PC-3 (cell line): ENCODE data around the gene EHD4.

ENCODE experiments used
- EZH2 ChIP-seq: fragments of 300-600 bp; sonication (generic); IDR thresholded peaks from one replicate; pipeline ENCODE4 v1.6.1; 2017; ENCODE audit warnings: antibody characterized with exemption, mild to moderate bottlenecking, low read length; ENCODE audit not compliant: unreplicated experiment
- EZH2phosphoT487 ChIP-seq: fragments of 300-600 bp; sonication (generic); IDR thresholded peaks from 2 replicates; pipeline ENCODE4 v1.6.1; 2018; ENCODE audit warnings: mild to moderate bottlenecking, antibody characterized with exemption, low read length, borderline replicate concordance
- TF ChIP-seq, protein P1 (sequence below): fragments of 300-600 bp; sonication (generic); conservative IDR thresholded peaks from 2 replicates; pipeline ENCODE4 v1.5.1; 2017; ENCODE audit warnings: antibody characterized with exemption, low read depth, mild to moderate bottlenecking, low read length

- TF ChIP-seq, protein P1, sequence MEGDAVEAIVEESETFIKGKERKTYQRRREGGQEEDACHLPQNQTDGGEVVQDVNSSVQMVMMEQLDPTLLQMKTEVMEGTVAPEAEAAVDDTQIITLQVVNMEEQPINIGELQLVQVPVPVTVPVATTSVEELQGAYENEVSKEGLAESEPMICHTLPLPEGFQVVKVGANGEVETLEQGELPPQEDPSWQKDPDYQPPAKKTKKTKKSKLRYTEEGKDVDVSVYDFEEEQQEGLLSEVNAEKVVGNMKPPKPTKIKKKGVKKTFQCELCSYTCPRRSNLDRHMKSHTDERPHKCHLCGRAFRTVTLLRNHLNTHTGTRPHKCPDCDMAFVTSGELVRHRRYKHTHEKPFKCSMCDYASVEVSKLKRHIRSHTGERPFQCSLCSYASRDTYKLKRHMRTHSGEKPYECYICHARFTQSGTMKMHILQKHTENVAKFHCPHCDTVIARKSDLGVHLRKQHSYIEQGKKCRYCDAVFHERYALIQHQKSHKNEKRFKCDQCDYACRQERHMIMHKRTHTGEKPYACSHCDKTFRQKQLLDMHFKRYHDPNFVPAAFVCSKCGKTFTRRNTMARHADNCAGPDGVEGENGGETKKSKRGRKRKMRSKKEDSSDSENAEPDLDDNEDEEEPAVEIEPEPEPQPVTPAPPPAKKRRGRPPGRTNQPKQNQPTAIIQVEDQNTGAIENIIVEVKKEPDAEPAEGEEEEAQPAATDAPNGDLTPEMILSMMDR: no peak
- TF ChIP-seq EZH2phosphoT487 (no peak), EZH2 (no peak)
These were observed 106.8 kb downstream of the EHD4 start for GRCh38 chr15:41865490-41866055.
